SK-N-SH treated with all-trans-retinoic acid at 6 μM for 48 hours (cell line): Measurements from ENCODE around the gene NUFIP1.
A peak's percentile ranks its signal among the peaks of the same experiment; 100 is the strongest.
"Not testable (repeated sequence)": the region's sequence is repeated elsewhere in the genome, so short reads cannot be mapped to it uniquely, and the experiment has no call there.

Experiments
- ATAC-seq: fragments of 200-7000 bp; cut with Tn5 transposase; 3 replicates; pipeline ENCODE4 v1.9.1; 2020; ENCODE audit warnings: mild to moderate bottlenecking, moderate library complexity
- BACH2 ChIP-seq: fragments of 250-450 bp; sonication (Bioruptor Pico); IDR thresholded peaks from 2 replicates; pipeline ENCODE4 v1.9.0; 2021; ENCODE audit warnings: mild to moderate bottlenecking, borderline replicate concordance
- CREB5 ChIP-seq: fragments of 250-450 bp; sonication (Bioruptor Pico); IDR thresholded peaks from 2 replicates; pipeline ENCODE4 v1.5.1; 2020; ENCODE audit warnings: low read depth, mild to moderate bottlenecking, moderate library complexity
- CSRNP3 ChIP-seq: fragments of 250-450 bp; sonication (Bioruptor Pico); IDR thresholded peaks from 2 replicates; pipeline ENCODE4 v1.5.1; 2021; ENCODE audit warnings: mild to moderate bottlenecking, moderate library complexity
- ESRRG ChIP-seq: fragments of 250-450 bp; sonication (Bioruptor Pico); IDR thresholded peaks from 2 replicates; pipeline ENCODE4 v1.6.1; 2021; ENCODE audit warnings: mild to moderate bottlenecking
- GLIS3 ChIP-seq: fragments of 250-450 bp; sonication (Bioruptor Pico); IDR thresholded peaks from 2 replicates; pipeline ENCODE4 v1.5.0; 2020; ENCODE audit warnings: mild to moderate bottlenecking, moderate library complexity
- OSR1 ChIP-seq: fragments of 250-450 bp; sonication (Bioruptor Pico); IDR thresholded peaks from 2 replicates; pipeline ENCODE4 v1.8.0; 2022; ENCODE audit warnings: moderate library complexity, mild to moderate bottlenecking, inconsistent platforms
- PPARA ChIP-seq: fragments of 250-450 bp; sonication (Bioruptor Pico); IDR thresholded peaks from 2 replicates; pipeline ENCODE4 v1.5.0; 2020; ENCODE audit warnings: mild to moderate bottlenecking, borderline replicate concordance
- TCF4 ChIP-seq: fragments of 250-450 bp; sonication (Bioruptor Pico); IDR thresholded peaks from 2 replicates; pipeline ENCODE4 v1.8.0; 2021; ENCODE audit warnings: mild to moderate bottlenecking, moderate library complexity, borderline replicate concordance
- TOX ChIP-seq: fragments of 250-450 bp; sonication (Bioruptor Pico); IDR thresholded peaks from 2 replicates; pipeline ENCODE4 v1.8.0; 2021; ENCODE audit warnings: mild to moderate bottlenecking, moderate library complexity, borderline replicate concordance
- TSHZ2 ChIP-seq: fragments of 250-450 bp; sonication (Bioruptor Pico); IDR thresholded peaks from 2 replicates; pipeline ENCODE4 v1.5.0; 2020; ENCODE audit warnings: mild to moderate bottlenecking, moderate library complexity
- ZC3H10 ChIP-seq: fragments of 250-450 bp; sonication (Bioruptor Pico); IDR thresholded peaks from 2 replicates; pipeline ENCODE4 v1.5.1; 2021; ENCODE audit warnings: mild to moderate bottlenecking, moderate library complexity
- ZFP30 ChIP-seq: fragments of 450-650 bp; formaldehyde crosslinking; IDR thresholded peaks from 2 replicates; pipeline ENCODE4 v1.5.0; 2022; ENCODE audit warnings: mild to moderate bottlenecking, moderate library complexity

Gene NUFIP1

GRCh38 chr13:44954224-44954623 lies 35.0 kb downstream of the NUFIP1 start:
- ATAC-seq = no peak

GRCh38 chr13:44952671-44953070 lies 36.6 kb downstream of the NUFIP1 start:
- TF ChIP-seq TSHZ2 (CRISPR knock-in tag) (no peak), GLIS3 (CRISPR knock-in tag) (no peak), CREB5 (CRISPR knock-in tag) (no peak), TOX (CRISPR knock-in tag) (no peak), ZC3H10 (CRISPR knock-in tag) (no peak), ZFP30 (CRISPR knock-in tag) (no peak)
- no peak for ATAC-seq

More at GRCh38 chr13:44954224-44954623, 35.0 kb downstream of the NUFIP1 start:
- TF ChIP-seq PPARA (CRISPR knock-in tag) (no peak), CSRNP3 (no peak), OSR1 (CRISPR knock-in tag) (no peak), TSHZ2 (CRISPR knock-in tag) (no peak), GLIS3 (CRISPR knock-in tag) (no peak), TCF4 (no peak), ZC3H10 (CRISPR knock-in tag) (no peak)

- ATAC-seq = peak; percentile 69
- TF ChIP-seq CREB5 (CRISPR knock-in tag) (no peak), TCF4 (no peak)
Observed at GRCh38 chr13:44951184-44951583, 38.1 kb downstream of the NUFIP1 start.

- ATAC-seq = not testable (repeated sequence)
Observed at GRCh38 chr13:44943411-44943810, 45.9 kb downstream of the NUFIP1 start.

- TF ChIP-seq ESRRG (no peak), PPARA (CRISPR knock-in tag) (no peak), TSHZ2 (CRISPR knock-in tag) (no peak), BACH2 (no peak)
- no peak for ATAC-seq
Observed at GRCh38 chr13:44938854-44939253, 50.4 kb downstream of the NUFIP1 start.
